Measurements from ENCODE around the gene IGFBP4. TPM values are rescaled to one million over a fixed set of nuclear protein-coding genes. Genes with fewer than 3 reads are reported as not detected.

Gene IGFBP4
- total RNA-seq, 2 donors from 2014 or later: 443 to 470 TPM

- ATAC-seq (no peak), DNase-seq (no peak)
- intact Hi-C loops (cut with DNase I): no loop called here
These were observed 6.9 kb downstream of the IGFBP4 start for GRCh38 chr17:40450175-40450574.

GRCh38 chr17:40451420-40451819 lies 8.2 kb downstream of the IGFBP4 start:
- ATAC-seq (peak; percentile 64 to 77), DNase-seq (peak; percentile 87)
- intact Hi-C loops (cut with DNase I): no loop called here

GRCh38 chr17:40452216-40452787 lies 9.1 kb downstream of the IGFBP4 start:
- DNase-seq: no peak
- peak; percentile 36 to 59 for ATAC-seq
- intact Hi-C loops (cut with DNase I): no loop called here

- intact Hi-C loops (cut with DNase I): no loop called here
- DNase-seq: no peak
- no peak for ATAC-seq
These were observed 9.7 kb downstream of the IGFBP4 start for GRCh38 chr17:40452921-40453378.

- intact Hi-C loops (cut with DNase I): no loop called here
- ATAC-seq: no peak
- no peak for DNase-seq
These were observed 10.8 kb downstream of the IGFBP4 start for GRCh38 chr17:40453881-40454612.

- DNase-seq (no peak), ATAC-seq (no peak)
- intact Hi-C loops (cut with DNase I): no loop called here
These were observed 11.4 kb downstream of the IGFBP4 start for GRCh38 chr17:40454613-40454995.

GRCh38 chr17:40456396-40456951 lies 13.2 kb downstream of the IGFBP4 start:
- peak; percentile 6 to 40 for ATAC-seq
- DNase-seq: no peak

GRCh38 chr17:40457369-40457768 lies 14.1 kb downstream of the IGFBP4 start:
- peak; percentile 14 for DNase-seq
- no peak for ATAC-seq
- intact Hi-C loops (cut with DNase I): no loop called here

More at GRCh38 chr17:40456396-40456951, 13.2 kb downstream of the IGFBP4 start:
- intact Hi-C loops (cut with DNase I): no loop called here

GRCh38 chr17:40457964-40458791 lies 14.9 kb downstream of the IGFBP4 start:
- DNase-seq: peak; percentile 50
- intact Hi-C loops (cut with DNase I): no loop called here
- ATAC-seq: peak; percentile 32 to 43

GRCh38 chr17:40458851-40459482 lies 15.7 kb downstream of the IGFBP4 start:
- intact Hi-C loops (cut with DNase I): no loop called here
- DNase-seq (no peak), ATAC-seq (no peak)

- ATAC-seq (no peak), DNase-seq (no peak)
- intact Hi-C loops (cut with DNase I): no loop called here
These were observed 16.7 kb downstream of the IGFBP4 start for GRCh38 chr17:40459636-40460603.

- intact Hi-C loops (cut with DNase I): no loop called here
- ATAC-seq: no peak
- DNase-seq: no peak
These were observed 17.3 kb downstream of the IGFBP4 start for GRCh38 chr17:40460604-40460967.

- intact Hi-C loops (cut with DNase I): no loop called here
- DNase-seq (no peak), ATAC-seq (peak in 1 of 2 donors; percentile 2)
These were observed 17.9 kb downstream of the IGFBP4 start for GRCh38 chr17:40460968-40461731.

GRCh38 chr17:40461732-40462342 lies 18.6 kb downstream of the IGFBP4 start:
- no peak for DNase-seq
- intact Hi-C loops (cut with DNase I): no loop called here

GRCh38 chr17:40462343-40463121 lies 19.3 kb downstream of the IGFBP4 start:
- peak; percentile 30 for DNase-seq
- ATAC-seq: peak; percentile 7 to 39
- intact Hi-C loops (cut with DNase I): no loop called here

More at GRCh38 chr17:40461732-40462342, 18.6 kb downstream of the IGFBP4 start:
- peak; percentile 2 for ATAC-seq

- intact Hi-C loops (cut with DNase I): no loop called here
- peak in 1 of 2 donors; percentile 38 for ATAC-seq
- DNase-seq: peak; percentile 31
These were observed 19.9 kb downstream of the IGFBP4 start for GRCh38 chr17:40463122-40463550.
